BJ (cell line): ENCODE measurements around the gene LEPROT. TPM values are rescaled to one million over a fixed set of nuclear protein-coding genes. Genes with fewer than 3 reads are reported as not detected.

Experiments used
- CTCF ChIA-PET: fragments of 350-600 bp; formaldehyde crosslinking; extraction: SDS; loops from one replicate; lab custom pipeline; 2021; ENCODE audit warnings: antibody characterized with exemption, inconsistent platforms; lab: Yijun Ruan, JAX
- POLR2A ChIA-PET: fragments of 300-600 bp; sonication (Branson Sonifier 250); formaldehyde crosslinking; extraction: SDS; loops from one replicate; lab custom pipeline; 2021; ENCODE audit warnings: antibody characterized with exemption; lab: Charles Lee
- DNase-seq: peaks from one replicate; pipeline ENCODE4 v3.0.0-alpha.2; 2011; ENCODE audit warnings: low read depth
- H3K27me3 ChIP-seq: 2 replicates; pipeline ENCODE4 v1.6.0; 2011; ENCODE audit warnings: low read length; ENCODE audit not compliant: control insufficient read depth, insufficient read depth
- H3K36me3 ChIP-seq: 2 replicates; pipeline ENCODE4 v1.5.1; 2011; ENCODE audit warnings: low read length; ENCODE audit not compliant: control insufficient read depth, insufficient read depth
- H3K4me3 ChIP-seq: 2 replicates; pipeline ENCODE4 v1.5.1; 2011; ENCODE audit warnings: low read depth, mild to moderate bottlenecking, control low read depth, low read length
- polyA plus RNA-seq: library from polyadenylated mRNA; depleted of rRNA; stranded (reverse); fragments of >200 nt; gene quantifications from 2 replicates; pipeline ENCODE4 v1.2.3, GENCODE V29; 2011
- TF ChIP-seq, protein P1 (sequence below): IDR thresholded peaks from 2 replicates; pipeline ENCODE4 v1.5.1; 2011; ENCODE audit warnings: low read depth, mild to moderate bottlenecking, control low read depth, inconsistent platforms, low read length, moderate library complexity; ENCODE audit not compliant: insufficient read depth

The LEPROT gene
- polyA plus RNA-seq, 1 experiment = 66.2 TPM

DNA sequence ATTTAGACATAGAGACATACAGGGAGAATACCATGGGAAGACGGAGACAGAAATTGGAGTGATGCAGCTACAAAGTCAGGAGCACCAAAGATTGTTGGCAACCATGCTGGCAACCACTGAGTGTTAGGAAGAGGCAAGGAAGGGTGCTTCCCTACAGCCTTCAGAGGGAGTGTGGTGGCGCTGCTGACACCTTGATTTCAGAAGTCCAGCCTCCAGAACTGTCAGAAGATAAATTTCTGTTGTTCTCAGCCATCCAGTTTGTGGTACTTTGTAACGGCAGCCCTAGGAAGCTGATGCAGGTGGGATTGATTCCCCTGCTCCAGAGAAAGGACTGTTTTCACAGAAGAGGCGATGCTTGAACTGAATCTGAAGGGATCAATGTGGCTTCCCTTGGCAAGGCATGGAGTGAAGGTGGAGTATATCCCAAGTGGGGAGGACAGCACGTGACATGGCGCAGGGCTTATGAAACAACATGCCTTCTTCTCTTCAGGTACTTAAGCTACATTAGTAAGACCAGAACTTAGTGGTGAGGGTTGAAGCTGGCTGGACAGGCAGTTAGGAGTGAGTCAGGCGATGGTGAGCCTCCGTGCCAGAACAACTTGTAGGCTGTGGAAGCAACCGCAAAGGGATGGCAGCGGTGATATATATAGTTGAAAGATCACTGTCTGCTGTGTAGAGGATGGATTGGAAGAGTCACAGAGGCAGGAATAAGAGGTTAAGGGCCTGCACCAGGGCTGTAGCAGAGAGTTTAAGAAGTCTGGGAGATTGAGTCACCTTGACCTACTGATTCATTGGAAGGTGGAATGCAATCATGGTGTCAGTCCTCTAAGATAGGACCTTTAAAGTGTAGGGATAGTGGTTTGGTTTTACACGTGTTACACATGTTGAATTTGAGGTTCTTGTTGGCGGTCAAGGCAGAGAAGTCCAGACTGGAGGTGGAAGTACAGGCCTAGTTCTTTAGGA, 2.1 kb downstream of the LEPROT start:
- peak overlapping the region; percentile 89 for H3K4me3 ChIP-seq
- ChIA-PET CTCF (interaction anchor here (0.6 to 2.5 kb wide), 4 partner anchors 9 to 362 kb away, joined by 3 to 8 read pairs (median 4); no protein-coding TSS in a partner anchor), POLR2A (no interaction called here)
- 0 out of 2 replicates have a peak, but pooled peaks cover 2% of the 10 kb centered on the region for H3K36me3 ChIP-seq
- DNase-seq = no peak
- no peaks in the 10 kb centered on the region for H3K27me3 ChIP-seq
- TF ChIP-seq, protein P1, sequence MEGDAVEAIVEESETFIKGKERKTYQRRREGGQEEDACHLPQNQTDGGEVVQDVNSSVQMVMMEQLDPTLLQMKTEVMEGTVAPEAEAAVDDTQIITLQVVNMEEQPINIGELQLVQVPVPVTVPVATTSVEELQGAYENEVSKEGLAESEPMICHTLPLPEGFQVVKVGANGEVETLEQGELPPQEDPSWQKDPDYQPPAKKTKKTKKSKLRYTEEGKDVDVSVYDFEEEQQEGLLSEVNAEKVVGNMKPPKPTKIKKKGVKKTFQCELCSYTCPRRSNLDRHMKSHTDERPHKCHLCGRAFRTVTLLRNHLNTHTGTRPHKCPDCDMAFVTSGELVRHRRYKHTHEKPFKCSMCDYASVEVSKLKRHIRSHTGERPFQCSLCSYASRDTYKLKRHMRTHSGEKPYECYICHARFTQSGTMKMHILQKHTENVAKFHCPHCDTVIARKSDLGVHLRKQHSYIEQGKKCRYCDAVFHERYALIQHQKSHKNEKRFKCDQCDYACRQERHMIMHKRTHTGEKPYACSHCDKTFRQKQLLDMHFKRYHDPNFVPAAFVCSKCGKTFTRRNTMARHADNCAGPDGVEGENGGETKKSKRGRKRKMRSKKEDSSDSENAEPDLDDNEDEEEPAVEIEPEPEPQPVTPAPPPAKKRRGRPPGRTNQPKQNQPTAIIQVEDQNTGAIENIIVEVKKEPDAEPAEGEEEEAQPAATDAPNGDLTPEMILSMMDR = no peak

DNA sequence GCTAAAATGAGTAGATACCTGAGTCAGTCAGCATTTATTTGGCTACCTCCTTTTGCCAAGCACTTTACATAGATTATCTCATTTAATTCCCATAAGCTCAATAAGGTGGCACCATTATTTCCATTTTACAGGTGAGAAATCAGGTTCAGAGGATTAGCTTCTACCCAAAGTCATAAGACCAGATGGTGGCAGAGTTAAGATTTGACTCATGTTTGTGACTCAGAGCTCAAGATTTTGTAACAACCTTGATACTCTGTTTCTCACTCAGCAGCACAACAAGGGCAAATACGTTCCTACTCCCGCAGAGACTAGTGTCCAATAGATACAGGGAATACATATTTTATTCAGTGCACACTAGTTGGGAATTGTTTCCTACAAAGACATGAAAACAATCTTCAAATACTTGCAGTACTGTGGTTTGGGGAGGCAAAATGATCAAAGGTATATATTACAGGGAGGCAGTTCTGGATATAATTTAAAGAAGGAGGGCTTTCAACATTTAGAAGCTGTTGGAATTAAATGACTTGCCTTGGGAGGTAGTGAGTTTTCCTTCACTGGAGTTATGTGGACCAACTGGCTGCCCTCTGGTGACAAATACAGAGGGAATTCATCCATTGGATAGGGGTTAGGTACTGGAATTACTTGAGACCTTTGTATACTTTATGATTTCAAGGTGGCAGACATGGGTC, 3.6 kb downstream of the LEPROT start:
- CTCF ChIA-PET = interaction anchor here (1.3 to 2.5 kb wide), 2 partner anchors 35 to 263 kb away, joined by 7 to 8 read pairs; no protein-coding TSS in a partner anchor
- TF ChIP-seq, protein P1 = no peak
- POLR2A ChIA-PET = no interaction called here
- 0 out of 2 replicates have a peak, but pooled peaks cover 2% of the 10 kb centered on the region for H3K36me3 ChIP-seq
- peak; percentile 62 for DNase-seq
- no peaks in the 10 kb centered on the region for H3K27me3 ChIP-seq
- H3K4me3 ChIP-seq = no peak overlapping the region

DNA sequence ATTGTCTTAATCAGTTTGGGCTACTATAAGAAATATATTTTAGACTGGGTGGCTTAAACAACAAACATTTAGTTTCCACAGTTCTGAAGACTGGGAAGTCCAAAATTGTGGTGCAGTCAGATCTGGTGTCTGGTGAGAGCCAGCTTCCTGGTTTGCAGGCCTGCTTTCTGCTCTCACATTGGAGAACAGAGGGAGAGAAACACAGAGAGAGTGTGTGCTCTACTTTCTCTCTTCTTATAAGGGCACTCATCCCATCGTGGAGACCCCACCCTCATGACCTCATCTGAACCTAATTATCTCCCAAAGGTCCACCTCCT, 4.1 kb downstream of the LEPROT start:
- TF ChIP-seq, protein P1 = no peak
- H3K4me3 ChIP-seq = no peak overlapping the region
- H3K27me3 ChIP-seq = no peaks in the 10 kb centered on the region
- 0 out of 2 replicates have a peak, but pooled peaks cover 3% of the 10 kb centered on the region for H3K36me3 ChIP-seq
- ChIA-PET POLR2A (no interaction called here), CTCF (interaction anchor here (1.3 to 2.5 kb wide), 2 partner anchors 35 to 263 kb away, joined by 7 to 8 read pairs; no protein-coding TSS in a partner anchor)
- DNase-seq = no peak

DNA sequence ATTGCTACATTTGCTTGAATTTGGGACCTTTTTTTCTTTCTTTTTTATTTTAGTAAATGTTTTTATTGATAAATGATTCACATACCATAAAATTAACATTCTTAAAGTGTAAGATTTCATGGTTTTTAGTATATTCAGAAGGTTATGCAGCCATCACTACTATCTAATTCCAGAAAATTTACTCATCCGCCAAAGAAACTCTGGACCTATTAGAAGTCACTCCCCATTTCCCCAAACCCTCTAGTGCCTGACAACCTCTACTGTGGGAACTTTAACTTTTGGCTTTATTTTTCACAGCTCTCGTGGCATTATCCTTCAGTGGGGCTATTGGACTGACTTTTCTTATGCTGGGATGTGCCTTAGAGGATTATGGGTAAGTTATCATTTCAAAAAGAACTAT, 4.5 kb downstream of the LEPROT start:
- ChIA-PET CTCF (interaction anchor here (1.5 kb wide), 1 partner anchor 263 kb away, joined by 8 read pairs; no protein-coding TSS in a partner anchor), POLR2A (no interaction called here)
- TF ChIP-seq, protein P1 = no peak
- Histone ChIP-seq H3K4me3 (no peak overlapping the region), H3K27me3 (no peaks in the 10 kb centered on the region), H3K36me3 (0 out of 2 replicates have a peak, but pooled peaks cover 3% of the 10 kb centered on the region)
- DNase-seq = no peak

DNA sequence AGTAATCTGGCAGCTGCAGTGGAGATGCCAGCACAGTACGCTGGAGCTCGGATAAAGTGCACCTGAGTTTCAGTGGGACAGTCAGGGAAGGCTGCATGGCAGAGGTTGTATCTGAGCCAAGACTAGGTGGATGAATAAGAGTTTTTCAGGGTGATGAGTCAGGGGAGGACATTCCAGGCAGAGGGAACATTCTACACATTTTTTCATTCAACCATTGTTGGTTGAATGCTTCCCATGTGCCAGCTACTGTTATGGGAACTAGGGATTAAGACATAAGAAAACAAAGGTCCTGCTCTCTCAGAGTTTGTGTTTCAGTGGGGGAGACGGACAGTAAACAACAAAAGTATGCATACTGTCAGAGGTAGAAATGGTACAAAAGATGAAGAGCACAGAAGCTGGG, 5.2 kb downstream of the LEPROT start:
- H3K27me3 ChIP-seq = no peaks in the 10 kb centered on the region
- 0 out of 2 replicates have a peak, but pooled peaks cover 3% of the 10 kb centered on the region for H3K36me3 ChIP-seq
- CTCF ChIA-PET = interaction anchor here (1.5 kb wide), 1 partner anchor 262 kb away, joined by 8 read pairs; no protein-coding TSS in a partner anchor
- no peak overlapping the region for H3K4me3 ChIP-seq
- TF ChIP-seq, protein P1 = no peak
- POLR2A ChIA-PET = interaction anchor here (0.6 kb wide), 1 partner anchor 10 kb away, joined by 9 read pairs; no protein-coding TSS in a partner anchor
- no peak for DNase-seq
